GM18511 (cell line): Measurements from ENCODE around the gene TPH2.

Experiments used
- ATAC-seq: cut with Tn5 transposase; IDR thresholded peaks from one replicate; pipeline ENCODE4 v1.9.1; 2021; ENCODE audit warnings: mild to moderate bottlenecking, moderate library complexity; ENCODE audit not compliant: unreplicated experiment

TPH2 gene

GRCh38 chr12:71958457-71958856, 19.8 kb downstream of the TPH2 start:
- no peak for ATAC-seq

- ATAC-seq, result no peak
Measured at GRCh38 chr12:71958993-71959578, 20.4 kb downstream of the TPH2 start.

GRCh38 chr12:71967211-71967610, 28.6 kb downstream of the TPH2 start:
- no peak for ATAC-seq

- ATAC-seq, result no peak
Measured at GRCh38 chr12:71969330-71969729, 30.7 kb downstream of the TPH2 start.

- ATAC-seq, result no peak
Measured at GRCh38 chr12:71970031-71970430, 31.4 kb downstream of the TPH2 start.

- no peak for ATAC-seq
Measured at GRCh38 chr12:71972441-71973074, 33.9 kb downstream of the TPH2 start.

- no peak for ATAC-seq
Measured at GRCh38 chr12:71973687-71974086, 35.0 kb downstream of the TPH2 start.

GRCh38 chr12:71980538-71980937, 41.9 kb downstream of the TPH2 start:
- no peak for ATAC-seq

- ATAC-seq, result no peak
Measured at GRCh38 chr12:71981149-71981548, 42.5 kb downstream of the TPH2 start.

- no peak for ATAC-seq
Measured at GRCh38 chr12:71994715-71995114, 56.1 kb downstream of the TPH2 start.

- ATAC-seq, result no peak
Measured at GRCh38 chr12:71999795-72000194, 61.1 kb downstream of the TPH2 start.

- no peak for ATAC-seq
Measured at GRCh38 chr12:72000969-72001648, 62.5 kb downstream of the TPH2 start.

GRCh38 chr12:72006766-72007165, 68.1 kb downstream of the TPH2 start:
- ATAC-seq, result no peak

GRCh38 chr12:72010356-72010755, 71.7 kb downstream of the TPH2 start:
- no peak for ATAC-seq

GRCh38 chr12:72011374-72011773, 72.7 kb downstream of the TPH2 start:
- no peak for ATAC-seq

- ATAC-seq, result no peak
Measured at GRCh38 chr12:72012874-72013273, 74.2 kb downstream of the TPH2 start.

GRCh38 chr12:72015895-72016294, 77.2 kb downstream of the TPH2 start:
- no peak for ATAC-seq

- peak; percentile 98 for ATAC-seq
Measured at GRCh38 chr12:72017054-72017651, 78.5 kb downstream of the TPH2 start.

- ATAC-seq, result no peak
Measured at GRCh38 chr12:72018036-72018435, 79.4 kb downstream of the TPH2 start.

- ATAC-seq, result no peak
Measured at GRCh38 chr12:72024613-72025012, 86.0 kb downstream of the TPH2 start.

GRCh38 chr12:72025524-72025923, 86.9 kb downstream of the TPH2 start:
- ATAC-seq, result no peak

GRCh38 chr12:72028966-72029365, 90.3 kb downstream of the TPH2 start:
- ATAC-seq, result no peak
